ENCODE data around the gene COIL.

- no peak for TF ChIP-seq CTCF (IDR thresholded peaks at IDR 0.05)
- TF ChIP-seq EZH2 (IDR thresholded peaks at IDR 0.05; ENCODE audit: borderline replicate concordance, insufficient read depth, low read depth, low read length, poor library complexity, severe bottlenecking) = no peak
Measured at GRCh38 chr17:56909742-56910508, 50.9 kb downstream of the COIL start.

All from B cell (primary cell).